Esophagus (tissue), 2 donors: ENCODE data around the gene KIF2A. TPM values are rescaled to one million over a fixed set of nuclear protein-coding genes. Genes with fewer than 3 reads are reported as not detected.

Source experiments
- H3K27ac ChIP-seq, 2 donors: one replicate each; pipeline ENCODE4 v1.5.1; 2013; ENCODE audit warnings: low read depth in 2 of 2, mild to moderate bottlenecking in 2 of 2, inconsistent platforms in 1 of 2, low read length in 1 of 2, moderate library complexity in 1 of 2
- H3K27me3 ChIP-seq, 2 donors: one replicate each; pipeline ENCODE4 v1.6.1; 2013; ENCODE audit warnings: low read length in 2 of 2, control low read depth in 1 of 2, mild to moderate bottlenecking in 1 of 2; ENCODE audit not compliant: insufficient read depth in 2 of 2, control insufficient read depth in 1 of 2
- H3K36me3 ChIP-seq, 2 donors: one replicate each; pipeline ENCODE4 v1.6.1; 2013; ENCODE audit warnings: low read length in 1 of 2; ENCODE audit not compliant: control insufficient read depth in 2 of 2, insufficient read depth in 2 of 2
- H3K4me1 ChIP-seq, 2 donors: one replicate each; pipeline ENCODE4 v1.6.1; 2013; ENCODE audit warnings: low read length in 1 of 2; ENCODE audit not compliant: control insufficient read depth in 2 of 2, insufficient read depth in 2 of 2
- H3K4me3 ChIP-seq, 2 donors: one replicate each; pipeline ENCODE4 v1.5.1; 2013; ENCODE audit warnings: low read length in 2 of 2, mild to moderate bottlenecking in 2 of 2, low read depth in 1 of 2, moderate library complexity in 1 of 2
- H3K9me3 ChIP-seq, 2 donors: one replicate each; pipeline ENCODE4 v1.6.1; 2013; ENCODE audit warnings: mild to moderate bottlenecking in 2 of 2, low read depth in 1 of 2, low read length in 1 of 2, moderate library complexity in 1 of 2; ENCODE audit not compliant: control insufficient read depth in 2 of 2, insufficient read depth in 1 of 2
- WGBS, 2 donors: extraction: QIAGEN DNeasy Blood & Tissue Kit; methylation state at CpG; one replicate each; pipeline ENCODE4 v1.1.7; 2013; 5-methylcytosine and 5-hydroxymethylcytosine counted together
- polyA plus RNA-seq, 2 donors: library from polyadenylated mRNA; stranded (reverse); fragments of 200-250 nt; gene quantifications; one replicate each; pipeline ENCODE4 v1.2.3, GENCODE V29; 2013
- donor health status: healthy with polysubstance abuse.
- donor health status: Bipolar disorder and iron deficiency.

The KIF2A gene
- polyA plus RNA-seq, 2 donors, result 3.3 to 6.2 TPM

DNA sequence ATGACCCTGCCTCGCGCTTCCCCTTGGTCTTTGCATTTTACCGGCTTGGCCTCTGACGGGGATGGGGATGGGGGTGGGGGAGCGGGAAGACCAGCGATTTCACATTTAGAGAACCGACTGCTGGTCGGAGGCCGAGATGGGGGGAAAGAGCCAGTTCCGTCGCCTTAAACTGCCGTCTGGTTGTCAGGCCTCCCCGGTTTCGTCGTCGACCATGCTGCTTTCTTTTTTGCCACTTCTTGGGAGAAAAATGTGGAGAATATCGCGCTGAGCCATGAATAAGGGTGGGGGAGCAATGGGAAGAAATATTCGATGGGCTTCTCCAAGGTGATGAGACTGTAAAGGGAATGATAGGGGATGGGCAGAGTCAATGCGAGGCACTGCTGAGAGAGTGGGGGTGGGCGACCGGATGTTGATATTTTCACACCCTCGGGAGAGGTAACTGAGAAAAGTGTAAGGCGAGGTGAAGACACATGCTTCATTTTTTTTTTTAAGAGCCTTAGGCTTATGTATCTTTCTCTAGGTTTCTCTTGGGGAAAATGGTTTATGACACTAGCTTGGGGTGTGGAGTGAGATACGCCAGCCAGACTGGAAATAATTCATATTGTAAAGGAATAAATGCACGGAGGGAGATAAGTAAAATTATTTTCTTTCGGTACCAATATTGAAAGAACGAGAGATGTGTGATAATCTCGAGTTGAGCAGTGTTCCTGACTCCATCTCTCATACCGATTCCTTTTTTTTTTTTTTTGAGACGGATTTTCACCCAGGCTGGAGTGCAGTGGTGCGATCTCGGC lies 1.1 kb downstream of the KIF2A start:
- Histone ChIP-seq H3K36me3 (no peaks in the 10 kb centered on the region), H3K27me3 (no peaks in the 10 kb centered on the region), H3K4me3 (peak overlapping the region; percentile 91 to 100), H3K27ac (peak overlapping the region; percentile 92 to 95), H3K4me1 (peaks cover 2 to 8% of the 10 kb centered on the region in 2 donors), H3K9me3 (no peaks in the 10 kb centered on the region)
- WGBS, 2 donors, result 1 to 3% methylated on average over 32 to 33 of the region's 33 CpGs

DNA sequence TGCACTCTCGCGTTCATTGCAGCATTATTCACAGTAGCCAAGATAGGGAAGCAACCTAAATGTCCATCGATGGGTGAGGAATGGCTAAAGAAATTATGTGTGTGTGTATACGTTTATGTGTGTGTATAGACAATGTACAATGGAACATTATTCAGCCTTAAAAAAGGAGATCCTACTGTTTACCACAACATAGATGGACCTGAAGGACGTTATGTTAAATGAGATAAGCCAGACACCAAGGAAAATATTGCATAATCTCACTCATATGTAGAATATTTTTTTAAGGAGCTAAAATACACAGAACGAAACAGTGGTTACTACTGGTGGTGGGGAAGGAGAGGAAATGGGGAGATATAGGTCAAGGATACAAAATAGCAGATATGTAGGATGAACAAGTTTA lies 2.4 kb downstream of the KIF2A start:
- Histone ChIP-seq H3K27ac (no peak overlapping the region), H3K4me3 (peak overlapping the region in 1 of 2 donors; percentile 1), H3K4me1 (peaks cover 2 to 8% of the 10 kb centered on the region in 2 donors), H3K36me3 (no peaks in the 10 kb centered on the region), H3K9me3 (no peaks in the 10 kb centered on the region), H3K27me3 (no peaks in the 10 kb centered on the region)
- WGBS, 2 donors, result 81 to 82% methylated on average over 6 of the region's 6 CpGs

DNA sequence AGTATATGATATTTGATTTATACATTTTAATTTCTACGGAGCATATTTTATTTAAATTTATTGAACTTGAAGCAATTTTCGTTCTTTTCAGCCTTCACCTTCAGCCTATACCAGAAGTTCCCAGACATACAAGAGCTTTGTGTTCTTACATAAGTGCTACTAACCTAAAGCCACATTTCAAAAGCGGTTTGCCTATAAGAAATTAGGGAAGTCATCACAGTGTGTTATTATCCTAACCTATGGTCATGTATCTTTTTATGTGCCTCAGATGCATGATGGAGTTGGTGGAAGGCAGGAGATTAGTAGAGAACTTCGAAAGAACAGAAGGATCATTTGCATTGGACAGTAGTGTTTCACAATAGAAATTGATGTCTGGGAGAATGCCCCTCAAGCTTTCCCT lies 3.1 kb downstream of the KIF2A start:
- H3K27ac ChIP-seq, result no peak overlapping the region
- H3K36me3 ChIP-seq, result no peaks in the 10 kb centered on the region
- H3K9me3 ChIP-seq, result no peaks in the 10 kb centered on the region
- H3K4me1 ChIP-seq, result peaks cover 2 to 8% of the 10 kb centered on the region in 2 donors
- no peak overlapping the region for H3K4me3 ChIP-seq
- WGBS, 2 donors, result 90 to 92% methylated on average over 4 of the region's 4 CpGs
- no peaks in the 10 kb centered on the region for H3K27me3 ChIP-seq

DNA sequence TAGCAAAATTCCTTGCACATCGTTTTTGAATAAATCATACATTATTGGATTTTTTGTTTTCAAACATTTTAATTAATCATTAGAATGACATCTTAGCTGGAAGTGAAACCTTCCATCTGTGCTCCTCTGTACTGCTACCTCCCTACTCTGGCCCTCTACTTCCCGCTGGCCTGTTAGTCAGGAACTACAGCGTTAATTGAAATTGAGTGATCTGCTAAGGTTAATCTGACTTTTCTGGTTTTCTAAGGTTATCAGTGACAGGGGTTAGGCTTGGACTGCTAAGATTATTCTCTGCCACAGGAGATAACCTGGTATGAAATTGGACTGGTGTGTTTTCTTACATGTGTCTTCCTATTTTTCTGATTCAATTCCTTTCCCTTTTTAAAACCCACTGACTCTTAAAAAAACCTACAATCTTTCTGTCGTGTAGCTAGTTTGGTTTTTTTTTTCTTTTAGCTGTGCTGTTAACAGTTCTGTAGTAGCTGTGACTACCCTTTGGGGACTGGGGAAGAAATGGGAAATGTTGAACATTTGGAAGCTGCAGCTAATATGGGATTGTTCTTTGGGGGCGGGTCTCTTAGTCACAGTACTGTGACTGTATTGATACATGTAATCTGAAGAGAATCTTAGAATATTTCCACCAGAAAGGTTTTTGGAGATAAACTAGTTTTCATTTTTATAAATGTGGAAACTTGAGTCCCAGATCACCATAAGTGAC lies 4.6 kb downstream of the KIF2A start:
- H3K27ac ChIP-seq, result no peak overlapping the region
- WGBS, 2 donors, result 69 to 71% methylated on average over 5 of the region's 5 CpGs
- peaks cover 2 to 3% of the 10 kb centered on the region in 2 donors for H3K4me1 ChIP-seq
- no peaks in the 10 kb centered on the region for H3K36me3 ChIP-seq
- H3K27me3 ChIP-seq, result no peaks in the 10 kb centered on the region
- no peak overlapping the region for H3K4me3 ChIP-seq
- H3K9me3 ChIP-seq, result no peaks in the 10 kb centered on the region

DNA sequence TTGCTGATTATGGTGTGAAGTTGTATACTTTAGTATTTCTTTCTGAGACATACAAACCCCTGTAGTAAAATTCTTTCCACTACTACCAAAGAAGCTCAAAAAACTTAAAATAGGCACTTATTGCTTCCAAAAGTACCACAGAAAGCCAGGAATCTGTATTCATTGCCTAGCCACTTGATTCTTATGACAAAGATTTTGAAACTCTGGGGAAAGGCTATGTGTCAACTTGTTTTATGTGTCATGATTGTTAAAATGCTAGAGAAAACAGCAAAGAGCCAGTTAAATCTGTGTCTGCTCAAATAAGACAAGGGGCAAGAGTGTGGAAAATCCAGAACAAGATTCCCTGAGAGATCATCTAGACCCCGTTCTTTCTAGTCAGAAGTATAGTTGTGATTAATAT lies 6.0 kb downstream of the KIF2A start:
- no peak overlapping the region for H3K27ac ChIP-seq
- no peaks in the 10 kb centered on the region for H3K9me3 ChIP-seq
- no peaks in the 10 kb centered on the region for H3K27me3 ChIP-seq
- WGBS, 2 donors, result 69 to 80% methylated on average over 1 of the region's 1 CpG
- no peaks in the 10 kb centered on the region for H3K36me3 ChIP-seq
- H3K4me1 ChIP-seq, result peaks cover 0 to 2% of the 10 kb centered on the region in 2 donors
- no peak overlapping the region for H3K4me3 ChIP-seq

DNA sequence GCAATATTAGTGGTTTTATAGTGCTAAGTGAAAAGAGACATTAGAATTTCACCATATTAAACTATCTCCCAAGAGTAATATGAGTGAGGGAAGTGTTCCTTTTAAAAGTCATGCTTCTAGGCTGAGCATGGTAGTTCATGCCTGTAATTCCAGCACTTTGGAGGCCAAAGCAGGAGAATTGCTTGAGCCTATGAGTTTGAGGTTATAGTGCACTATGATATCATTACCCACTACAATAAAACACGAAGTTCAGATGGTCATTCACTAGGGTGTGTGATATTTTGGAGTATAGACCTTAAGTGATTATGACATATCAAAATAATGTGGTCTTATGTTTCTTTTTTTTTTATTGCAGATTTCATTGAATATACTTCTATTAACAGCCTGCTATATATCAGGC lies 6.7 kb downstream of the KIF2A start:
- peaks cover 0 to 2% of the 10 kb centered on the region in 2 donors for H3K4me1 ChIP-seq
- H3K36me3 ChIP-seq, result no peaks in the 10 kb centered on the region
- WGBS, 2 donors, result 66 to 74% methylated on average over 1 of the region's 1 CpG
- no peaks in the 10 kb centered on the region for H3K27me3 ChIP-seq
- no peaks in the 10 kb centered on the region for H3K9me3 ChIP-seq
- H3K4me3 ChIP-seq, result no peak overlapping the region
- H3K27ac ChIP-seq, result no peak overlapping the region

DNA sequence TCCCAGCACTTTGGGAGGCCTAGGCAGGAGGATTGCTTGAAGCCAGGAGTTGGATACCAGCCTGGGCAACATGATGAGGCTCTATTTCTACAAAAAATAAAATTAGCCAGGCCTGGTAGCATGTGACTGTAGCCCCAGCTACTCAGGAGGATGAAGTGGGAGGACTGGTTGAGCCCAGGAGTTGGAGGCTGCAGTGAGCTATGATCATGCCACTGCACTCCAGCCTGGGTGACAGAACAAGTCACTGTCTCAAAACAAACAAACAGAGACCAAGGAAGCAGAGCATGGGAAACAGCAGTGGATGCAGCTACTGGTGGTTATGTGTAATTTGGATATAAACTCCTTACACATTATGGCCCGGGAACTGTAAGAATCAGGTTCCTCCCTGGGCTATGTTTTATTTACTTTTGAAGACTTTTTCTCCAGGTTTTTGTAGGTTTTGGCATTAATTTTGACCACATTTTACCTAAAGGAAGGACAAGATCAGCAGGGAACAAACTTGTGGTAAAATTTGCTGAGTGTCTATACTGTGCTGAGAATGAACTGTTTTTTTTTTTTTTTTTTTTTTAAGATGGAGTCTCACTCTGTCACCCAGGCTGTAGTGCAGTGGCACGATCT lies 8.3 kb downstream of the KIF2A start:
- Histone ChIP-seq H3K9me3 (no peaks in the 10 kb centered on the region), H3K27me3 (no peaks in the 10 kb centered on the region), H3K4me3 (no peak overlapping the region), H3K27ac (no peak overlapping the region), H3K4me1 (no peaks in the 10 kb centered on the region), H3K36me3 (no peaks in the 10 kb centered on the region)
- 87 to 96% methylated on average over 2 of the region's 2 CpGs for WGBS, 2 donors

DNA sequence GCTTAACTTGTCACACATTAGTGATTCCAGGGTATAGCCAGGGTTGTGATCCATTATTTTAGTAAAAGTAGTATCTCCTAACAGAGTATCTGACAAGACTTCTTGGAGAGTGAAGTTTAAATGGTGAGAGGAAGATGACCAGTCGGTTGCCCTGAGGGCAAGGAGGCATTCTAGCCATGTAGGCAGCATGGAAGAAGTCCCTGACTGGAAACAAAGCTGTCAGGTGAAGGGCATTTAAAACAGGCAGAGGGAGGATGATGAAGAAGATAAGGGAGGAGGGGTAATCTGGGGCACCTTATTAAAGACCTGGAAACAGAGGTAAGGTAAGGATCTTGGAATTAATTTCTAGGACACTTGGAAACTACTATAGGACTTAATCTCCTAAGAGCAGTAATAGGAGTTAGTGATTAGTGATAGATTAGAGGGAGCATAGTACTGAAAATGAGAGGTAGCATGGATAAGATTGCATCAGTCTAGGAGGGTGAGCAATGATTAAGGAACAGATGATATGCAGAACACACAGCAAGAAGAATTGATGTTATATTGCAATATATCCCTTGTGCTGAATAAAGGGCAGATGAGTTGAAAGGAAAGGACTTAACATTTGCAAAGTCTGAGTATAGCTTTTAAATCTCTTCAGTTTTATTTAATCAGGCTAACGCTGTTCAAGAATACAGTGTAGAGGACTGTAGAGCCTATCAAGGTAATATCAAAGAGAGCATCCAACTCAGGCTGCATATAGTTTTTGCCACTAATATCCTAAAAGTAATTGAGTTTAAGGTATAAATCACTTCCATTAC lies 9.6 kb downstream of the KIF2A start:
- no peaks in the 10 kb centered on the region for H3K36me3 ChIP-seq
- H3K4me1 ChIP-seq, result no peaks in the 10 kb centered on the region
- no peak overlapping the region for H3K27ac ChIP-seq
- 76 to 82% methylated on average over 2 of the region's 2 CpGs for WGBS, 2 donors
- H3K27me3 ChIP-seq, result no peaks in the 10 kb centered on the region
- H3K9me3 ChIP-seq, result no peaks in the 10 kb centered on the region
- no peak overlapping the region for H3K4me3 ChIP-seq

DNA sequence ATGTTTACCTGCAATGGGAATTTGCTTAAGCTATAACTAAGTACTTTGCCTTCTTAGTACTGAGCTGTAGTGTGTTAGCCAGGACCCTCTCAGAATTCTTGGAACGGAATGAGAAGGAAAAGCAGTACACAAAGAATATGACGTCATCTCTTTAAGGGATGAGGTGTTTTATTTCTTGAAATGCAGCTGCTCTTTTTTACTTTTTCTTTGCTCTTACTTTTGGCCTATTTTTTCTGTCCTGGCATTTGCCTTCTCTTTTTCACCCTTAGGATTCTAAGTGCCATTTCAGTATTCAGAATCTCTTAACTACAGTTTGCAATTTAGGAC lies 10.1 kb downstream of the KIF2A start:
- no peaks in the 10 kb centered on the region for H3K9me3 ChIP-seq
- no peaks in the 10 kb centered on the region for H3K4me1 ChIP-seq
- no peaks in the 10 kb centered on the region for H3K27me3 ChIP-seq
- no peaks in the 10 kb centered on the region for H3K36me3 ChIP-seq
- WGBS, 2 donors, result 30 to 46% methylated on average over 2 of the region's 2 CpGs
- no peak overlapping the region for H3K27ac ChIP-seq
- no peak overlapping the region for H3K4me3 ChIP-seq
